ENCODE data around the gene CFTR. TPM values are rescaled to one million over a fixed set of nuclear protein-coding genes. Genes with fewer than 3 reads are reported as not detected.

The CFTR gene
- total RNA-seq, 2 experiments from 2014 or later = not detected

DNA sequence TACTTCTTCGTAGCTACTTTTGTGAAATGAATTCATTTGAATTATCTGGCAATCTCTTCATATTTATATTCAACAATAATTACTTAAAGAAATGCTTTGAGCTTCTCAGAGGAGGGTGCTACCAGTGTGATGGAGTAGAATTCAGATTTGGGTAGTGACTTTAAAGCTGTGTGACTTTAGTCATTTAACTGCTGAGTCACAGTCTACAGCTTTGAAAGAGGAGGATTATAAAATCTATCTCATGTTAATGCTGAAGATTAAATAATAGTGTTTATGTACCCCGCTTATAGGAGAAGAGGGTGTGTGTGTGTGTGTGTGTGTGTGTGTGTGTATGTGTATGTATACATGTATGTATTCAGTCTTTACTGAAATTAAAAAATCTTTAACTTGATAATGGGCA, 68.2 kb downstream of the CFTR start:
- CTCF ChIA-PET = no interaction called here
- Mint-ChIP-seq H3K27me3 (no peaks in the 10 kb centered on the region), H3K27ac (no peak overlapping the region), H3K4me1 (ENCODE audit: low read depth) (no peaks in the 10 kb centered on the region), H3K9me3 (peaks cover 6% of the 10 kb centered on the region), H3K4me3 (no peak overlapping the region), H3K36me3 (ENCODE audit: low read depth) (no peaks in the 10 kb centered on the region)
- no peak for DNase-seq
- intact Hi-C loops (cut with micrococcal nuclease) = no loop called here
- TF ChIP-seq CTCF (IDR thresholded peaks at IDR 0.05) = no peak
- POLR2A ChIA-PET = no interaction called here
- no peak for ATAC-seq

DNA sequence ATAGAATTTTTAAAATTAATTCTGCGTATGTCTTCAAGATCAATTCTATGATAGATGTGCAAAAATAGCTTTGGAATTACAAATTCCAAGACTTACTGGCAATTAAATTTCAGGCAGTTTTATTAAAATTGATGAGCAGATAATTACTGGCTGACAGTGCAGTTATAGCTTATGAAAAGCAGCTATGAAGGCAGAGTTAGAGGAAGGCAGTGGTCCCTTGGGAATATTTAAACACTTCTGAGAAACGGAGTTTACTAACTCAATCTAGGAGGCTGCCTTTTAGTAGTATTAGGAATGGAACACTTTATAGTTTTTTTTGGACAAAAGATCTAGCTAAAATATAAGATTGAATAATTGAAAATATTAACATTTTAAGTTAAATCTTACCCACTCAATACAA, 70.8 kb downstream of the CFTR start:
- ChIA-PET POLR2A (no interaction called here), CTCF (no interaction called here)
- DNase-seq = no peak
- H3K36me3 Mint-ChIP-seq (ENCODE audit: low read depth) = no peaks in the 10 kb centered on the region
- no peak overlapping the region for H3K27ac Mint-ChIP-seq
- no peak for ATAC-seq
- intact Hi-C loops (cut with micrococcal nuclease) = no loop called here
- H3K4me1 Mint-ChIP-seq (ENCODE audit: low read depth) = no peaks in the 10 kb centered on the region
- no peaks in the 10 kb centered on the region for H3K9me3 Mint-ChIP-seq
- no peaks in the 10 kb centered on the region for H3K27me3 Mint-ChIP-seq
- TF ChIP-seq CTCF (IDR thresholded peaks at IDR 0.05) = no peak
- no peak overlapping the region for H3K4me3 Mint-ChIP-seq

- Mint-ChIP-seq H3K27me3 (no peaks in the 10 kb centered on the region), H3K4me3 (no peak overlapping the region), H3K36me3 (ENCODE audit: low read depth) (no peaks in the 10 kb centered on the region), H3K9me3 (no peaks in the 10 kb centered on the region), H3K27ac (no peak overlapping the region), H3K4me1 (ENCODE audit: low read depth) (no peaks in the 10 kb centered on the region)
- ChIA-PET POLR2A (no interaction called here), CTCF (no interaction called here)
- intact Hi-C loops (cut with micrococcal nuclease) = no loop called here
- ATAC-seq (no peak), DNase-seq (no peak)
- no peak for TF ChIP-seq CTCF (IDR thresholded peaks at IDR 0.05)
These were observed 72.8 kb downstream of the CFTR start for GRCh38 chr7:117552660-117553059.

- H3K27ac Mint-ChIP-seq = no peak overlapping the region
- no peaks in the 10 kb centered on the region for H3K4me1 Mint-ChIP-seq (ENCODE audit: low read depth)
- no peaks in the 10 kb centered on the region for H3K36me3 Mint-ChIP-seq (ENCODE audit: low read depth)
- ChIA-PET POLR2A (no interaction called here), CTCF (no interaction called here)
- H3K9me3 Mint-ChIP-seq = no peaks in the 10 kb centered on the region
- no peak for ATAC-seq
- no peak for TF ChIP-seq CTCF (IDR thresholded peaks at IDR 0.05)
- intact Hi-C loops (cut with micrococcal nuclease) = no loop called here
- H3K27me3 Mint-ChIP-seq = no peaks in the 10 kb centered on the region
- H3K4me3 Mint-ChIP-seq = no peak overlapping the region
- DNase-seq = no peak
These were observed 75.4 kb downstream of the CFTR start for GRCh38 chr7:117555260-117555659.

DNA sequence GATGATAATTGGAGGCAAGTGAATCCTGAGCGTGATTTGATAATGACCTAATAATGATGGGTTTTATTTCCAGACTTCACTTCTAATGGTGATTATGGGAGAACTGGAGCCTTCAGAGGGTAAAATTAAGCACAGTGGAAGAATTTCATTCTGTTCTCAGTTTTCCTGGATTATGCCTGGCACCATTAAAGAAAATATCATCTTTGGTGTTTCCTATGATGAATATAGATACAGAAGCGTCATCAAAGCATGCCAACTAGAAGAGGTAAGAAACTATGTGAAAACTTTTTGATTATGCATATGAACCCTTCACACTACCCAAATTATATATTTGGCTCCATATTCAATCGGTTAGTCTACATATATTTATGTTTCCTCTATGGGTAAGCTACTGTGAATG, 79.6 kb downstream of the CFTR start:
- ATAC-seq (no peak), DNase-seq (no peak)
- no peak overlapping the region for H3K27ac Mint-ChIP-seq
- H3K4me3 Mint-ChIP-seq = no peak overlapping the region
- ChIA-PET POLR2A (no interaction called here), CTCF (no interaction called here)
- no peaks in the 10 kb centered on the region for H3K27me3 Mint-ChIP-seq
- no peak for TF ChIP-seq CTCF (IDR thresholded peaks at IDR 0.05)
- H3K9me3 Mint-ChIP-seq = no peaks in the 10 kb centered on the region
- intact Hi-C loops (cut with micrococcal nuclease) = no loop called here
- H3K4me1 Mint-ChIP-seq (ENCODE audit: low read depth) = no peaks in the 10 kb centered on the region
- no peaks in the 10 kb centered on the region for H3K36me3 Mint-ChIP-seq (ENCODE audit: low read depth)

Data from activated CD8-positive, alpha-beta T cell treated with anti-CD3 and anti-CD28 coated beads for 36 hours (primary cell).